Measurements from ENCODE around the gene GALNS. TPM values are rescaled to one million over a fixed set of nuclear protein-coding genes. Genes with fewer than 3 reads are reported as not detected.
"Not testable (repeated sequence)": the region's sequence is repeated elsewhere in the genome, so short reads cannot be mapped to it uniquely, and the experiment has no call there.

The GALNS gene
- polyA plus RNA-seq, 1 experiment: 11.6 TPM

- TF ChIP-seq, protein P1, sequence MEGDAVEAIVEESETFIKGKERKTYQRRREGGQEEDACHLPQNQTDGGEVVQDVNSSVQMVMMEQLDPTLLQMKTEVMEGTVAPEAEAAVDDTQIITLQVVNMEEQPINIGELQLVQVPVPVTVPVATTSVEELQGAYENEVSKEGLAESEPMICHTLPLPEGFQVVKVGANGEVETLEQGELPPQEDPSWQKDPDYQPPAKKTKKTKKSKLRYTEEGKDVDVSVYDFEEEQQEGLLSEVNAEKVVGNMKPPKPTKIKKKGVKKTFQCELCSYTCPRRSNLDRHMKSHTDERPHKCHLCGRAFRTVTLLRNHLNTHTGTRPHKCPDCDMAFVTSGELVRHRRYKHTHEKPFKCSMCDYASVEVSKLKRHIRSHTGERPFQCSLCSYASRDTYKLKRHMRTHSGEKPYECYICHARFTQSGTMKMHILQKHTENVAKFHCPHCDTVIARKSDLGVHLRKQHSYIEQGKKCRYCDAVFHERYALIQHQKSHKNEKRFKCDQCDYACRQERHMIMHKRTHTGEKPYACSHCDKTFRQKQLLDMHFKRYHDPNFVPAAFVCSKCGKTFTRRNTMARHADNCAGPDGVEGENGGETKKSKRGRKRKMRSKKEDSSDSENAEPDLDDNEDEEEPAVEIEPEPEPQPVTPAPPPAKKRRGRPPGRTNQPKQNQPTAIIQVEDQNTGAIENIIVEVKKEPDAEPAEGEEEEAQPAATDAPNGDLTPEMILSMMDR (IDR thresholded peaks at IDR 0.05; ENCODE audit: low read depth, low read length): no peak
- H3K27me3 ChIP-seq (ENCODE audit: control insufficient read depth, insufficient read depth, low read length): no peaks in the 10 kb centered on the region
- DNase-seq (ENCODE audit: low read depth, low spot score): no peak
These were observed 36.6 kb upstream of the GALNS start for GRCh38 chr16:88893127-88893968.

DNA sequence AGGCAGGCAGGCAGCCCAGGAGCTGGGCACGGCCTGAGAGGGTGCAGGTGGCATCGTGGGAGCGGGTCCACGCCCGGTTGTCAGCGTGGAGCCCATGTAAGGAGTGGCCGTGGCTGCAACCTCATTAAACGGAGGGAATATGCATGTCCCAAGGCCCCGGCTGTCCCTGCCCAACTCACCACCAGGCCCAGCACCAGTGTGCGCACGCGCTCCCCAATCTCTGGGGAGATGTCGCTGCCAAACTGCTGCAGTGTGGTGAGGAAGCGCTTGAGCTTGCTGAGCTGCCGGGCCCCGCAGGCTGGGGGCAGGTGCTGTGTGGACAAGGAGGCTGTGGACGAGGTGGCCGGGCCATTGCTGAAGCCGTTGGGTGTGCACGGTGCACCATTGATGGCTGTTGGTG is 35.3 kb upstream of the GALNS start:
- ChIA-PET POLR2A (no interaction called here), CTCF (no interaction called here)
- Histone ChIP-seq H3K4me3 (ENCODE audit: low read depth, low read length) (no peak overlapping the region), H3K27me3 (ENCODE audit: control insufficient read depth, insufficient read depth, low read length) (no peaks in the 10 kb centered on the region), H3K27ac (ENCODE audit: low read depth, low read length) (no peak overlapping the region), H3K9me3 (ENCODE audit: control insufficient read depth, insufficient read depth, low read length) (peaks cover 31% of the 10 kb centered on the region)
- TF ChIP-seq, protein P1 (IDR thresholded peaks at IDR 0.05; ENCODE audit: low read depth, low read length): no peak
- no peak for DNase-seq (ENCODE audit: low read depth, low spot score)

More at GRCh38 chr16:88893127-88893968, 36.6 kb upstream of the GALNS start:
- H3K4me3 ChIP-seq (ENCODE audit: low read depth, low read length): no peak overlapping the region
- CTCF ChIA-PET: no interaction called here
- peaks cover 30% of the 10 kb centered on the region for H3K9me3 ChIP-seq (ENCODE audit: control insufficient read depth, insufficient read depth, low read length)
- POLR2A ChIA-PET: no interaction called here
- H3K27ac ChIP-seq (ENCODE audit: low read depth, low read length): no peak overlapping the region

- CTCF ChIA-PET: no interaction called here
These were observed 34.3 kb upstream of the GALNS start for GRCh38 chr16:88891083-88891482.

DNA sequence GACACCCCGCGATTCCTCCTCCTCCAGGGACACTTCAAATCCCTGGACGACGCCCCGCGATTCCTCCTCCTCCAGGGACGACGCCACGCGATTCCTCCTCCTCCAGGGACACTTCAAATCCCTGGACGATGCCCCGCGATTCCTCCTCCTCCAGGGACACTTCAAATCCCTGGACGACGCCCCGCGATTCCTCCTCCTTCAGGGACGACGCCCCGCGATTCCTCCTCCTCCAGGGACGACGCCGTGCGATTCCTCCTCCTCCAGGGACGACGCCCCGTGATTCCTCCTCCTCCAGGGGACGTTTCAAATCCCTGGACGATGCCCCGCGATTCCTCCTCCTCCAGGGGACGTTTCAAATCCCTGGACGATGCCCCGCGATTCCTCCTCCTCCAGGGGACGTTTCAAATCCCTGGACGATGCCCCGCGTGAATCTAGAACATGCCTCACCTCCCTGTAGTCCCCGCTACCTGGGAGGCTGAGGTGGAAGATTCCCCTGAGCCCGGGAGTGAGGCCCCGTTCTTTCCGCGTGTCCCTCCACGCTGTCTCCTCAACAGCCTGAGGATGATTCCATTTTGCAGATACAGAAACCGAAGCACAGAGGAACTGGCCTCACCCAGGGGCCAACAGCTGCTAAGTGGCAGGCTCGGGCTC is 33.1 kb upstream of the GALNS start:
- CTCF ChIA-PET: interaction anchor here (0.5 kb wide), 1 partner anchor 60 kb away, joined by 5 read pairs; no protein-coding TSS in a partner anchor
- H3K9me3 ChIP-seq (ENCODE audit: control insufficient read depth, insufficient read depth, low read length): peaks cover 35% of the 10 kb centered on the region
- POLR2A ChIA-PET; DNase-seq (ENCODE audit: low read depth, low spot score); H3K27ac ChIP-seq (ENCODE audit: low read depth, low read length); H3K4me3 ChIP-seq (ENCODE audit: low read depth, low read length); H3K27me3 ChIP-seq (ENCODE audit: control insufficient read depth, insufficient read depth, low read length): not testable (repeated sequence)

More at GRCh38 chr16:88891083-88891482, 34.3 kb upstream of the GALNS start:
- H3K27ac ChIP-seq (ENCODE audit: low read depth, low read length): no peak overlapping the region
- DNase-seq (ENCODE audit: low read depth, low spot score): no peak
- H3K27me3 ChIP-seq (ENCODE audit: control insufficient read depth, insufficient read depth, low read length): no peaks in the 10 kb centered on the region
- H3K4me3 ChIP-seq (ENCODE audit: low read depth, low read length): no peak overlapping the region
- TF ChIP-seq, protein P1 (IDR thresholded peaks at IDR 0.05; ENCODE audit: low read depth, low read length): no peak
- POLR2A ChIA-PET: no interaction called here
- H3K9me3 ChIP-seq (ENCODE audit: control insufficient read depth, insufficient read depth, low read length): peaks cover 35% of the 10 kb centered on the region

GRCh38 chr16:88888461-88889387 is 32.0 kb upstream of the GALNS start:
- Histone ChIP-seq H3K27me3 (ENCODE audit: control insufficient read depth, insufficient read depth, low read length) (no peaks in the 10 kb centered on the region), H3K27ac (ENCODE audit: low read depth, low read length) (no peak overlapping the region), H3K9me3 (ENCODE audit: control insufficient read depth, insufficient read depth, low read length) (peaks cover 34% of the 10 kb centered on the region), H3K4me3 (ENCODE audit: low read depth, low read length) (no peak overlapping the region)
- DNase-seq (ENCODE audit: low read depth, low spot score): no peak
- ChIA-PET CTCF (interaction anchor here (0.5 to 1.6 kb wide), 2 partner anchors 30 to 58 kb away, joined by 3 to 5 read pairs; no protein-coding TSS in a partner anchor), POLR2A (no interaction called here)
- TF ChIP-seq, protein P1 (IDR thresholded peaks at IDR 0.05; ENCODE audit: low read depth, low read length): no peak

Data from AG04450 (cell line).